CD4-positive, alpha-beta T cell treated with Interleukin-17A for 1 hour (primary cell): ENCODE data around the gene USPL1.

Experiments used
- DNase-seq: peaks from one replicate; pipeline ENCODE4 v3.0.0-alpha.2; 2020

Gene USPL1

DNA sequence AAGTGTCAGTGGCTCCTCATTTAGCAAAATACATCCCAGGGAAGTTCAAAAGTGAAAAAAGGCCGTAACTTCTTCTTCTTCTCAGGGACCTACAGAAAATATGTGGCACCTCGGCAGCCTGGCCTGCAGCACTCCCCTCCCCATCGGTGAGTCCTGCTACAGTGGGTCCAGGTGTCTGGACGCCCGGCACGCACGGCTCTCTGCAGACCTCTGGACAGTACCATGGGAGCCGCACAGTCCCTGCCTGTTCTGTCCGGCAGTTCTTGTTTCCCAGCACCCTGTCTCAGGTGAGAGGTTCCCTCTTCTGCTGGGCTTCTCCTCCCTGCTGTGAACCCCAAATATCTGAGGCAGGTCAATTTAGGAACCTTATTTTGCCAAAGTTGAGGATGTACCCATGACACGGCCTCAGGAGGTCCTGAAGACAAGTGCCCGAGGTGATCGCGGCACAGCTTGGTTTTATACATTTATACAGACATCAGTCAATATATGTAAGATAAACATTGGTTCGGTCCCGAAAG is 80.8 kb downstream of the USPL1 start:
- DNase-seq, result no peak

DNA sequence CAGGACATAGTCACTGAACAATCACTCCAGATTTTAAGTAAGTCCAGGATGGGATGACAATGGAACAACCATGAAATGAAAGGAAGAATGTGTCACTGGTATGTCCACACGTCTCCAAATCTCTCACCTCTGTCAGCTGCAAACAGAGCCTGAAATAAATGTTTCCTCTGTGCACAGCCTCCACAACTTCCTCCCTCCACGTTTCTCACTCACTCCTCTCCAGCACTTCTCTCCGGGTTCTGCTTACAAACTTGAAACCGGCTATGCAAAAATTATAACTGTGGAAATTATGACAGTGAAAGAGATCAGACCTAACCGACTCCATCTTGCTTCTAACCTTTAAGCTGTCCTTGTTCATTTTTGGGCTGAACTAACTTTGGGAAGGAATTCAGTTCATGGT is 82.6 kb downstream of the USPL1 start:
- no peak for DNase-seq

DNA sequence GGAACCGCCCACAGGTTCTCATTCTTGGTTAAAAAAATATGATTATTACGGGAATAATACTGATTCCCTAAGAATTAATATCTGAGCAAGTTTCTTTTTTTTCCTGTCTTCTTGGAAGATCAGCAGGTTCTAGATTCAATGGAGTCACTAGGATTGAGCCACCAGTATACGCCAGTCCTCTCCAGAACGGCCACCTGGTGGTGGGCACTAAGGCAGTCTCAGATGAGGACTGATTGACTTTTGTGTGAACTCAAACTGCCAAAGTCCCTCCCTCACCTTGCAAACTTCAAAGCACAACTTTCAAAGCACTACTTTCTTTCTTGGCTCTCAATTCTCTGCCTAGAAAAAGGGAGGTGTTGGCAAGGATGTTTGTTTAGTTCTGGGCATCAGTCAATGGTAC is 84.3 kb downstream of the USPL1 start:
- DNase-seq, result no peak

DNA sequence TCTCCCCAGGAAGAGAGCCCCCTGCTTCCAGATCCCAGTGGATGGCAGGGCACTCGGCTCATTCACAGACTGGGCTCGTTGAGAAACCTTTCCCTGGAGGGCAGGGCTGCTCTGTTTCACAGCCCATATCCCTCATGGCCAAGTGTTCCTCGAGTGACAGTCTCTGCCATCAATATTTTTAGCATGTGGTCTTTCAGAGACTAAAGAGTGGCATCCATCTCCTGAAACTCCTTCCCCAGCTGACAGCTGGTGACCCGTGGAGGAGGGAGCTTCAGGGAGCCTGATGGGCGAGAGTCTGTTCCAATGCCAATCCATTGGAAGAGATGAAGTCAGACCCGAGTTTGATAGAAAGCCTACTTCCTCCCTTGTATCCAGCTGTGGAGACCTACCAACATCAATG is 86.9 kb downstream of the USPL1 start:
- no peak for DNase-seq

DNA sequence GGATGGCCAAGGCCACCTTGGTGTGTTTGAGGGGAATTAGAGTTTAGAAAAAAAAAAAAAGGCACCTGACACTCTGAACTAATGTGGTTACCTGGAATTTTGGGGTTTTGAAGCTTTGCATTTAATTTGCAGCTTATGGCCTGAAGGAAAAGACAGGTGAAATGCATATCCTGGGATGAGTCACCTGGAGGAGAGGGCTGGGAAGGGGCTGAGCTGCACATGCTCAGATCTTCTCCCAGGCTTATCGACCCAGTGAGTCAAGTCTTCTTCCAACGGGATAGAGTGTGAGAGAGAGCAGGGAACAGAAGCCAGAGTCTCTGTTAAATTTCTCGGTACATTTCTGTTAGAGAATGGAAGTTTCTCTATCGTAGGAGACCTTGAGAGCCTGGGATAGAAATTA is 88.0 kb downstream of the USPL1 start:
- DNase-seq, result no peak

DNA sequence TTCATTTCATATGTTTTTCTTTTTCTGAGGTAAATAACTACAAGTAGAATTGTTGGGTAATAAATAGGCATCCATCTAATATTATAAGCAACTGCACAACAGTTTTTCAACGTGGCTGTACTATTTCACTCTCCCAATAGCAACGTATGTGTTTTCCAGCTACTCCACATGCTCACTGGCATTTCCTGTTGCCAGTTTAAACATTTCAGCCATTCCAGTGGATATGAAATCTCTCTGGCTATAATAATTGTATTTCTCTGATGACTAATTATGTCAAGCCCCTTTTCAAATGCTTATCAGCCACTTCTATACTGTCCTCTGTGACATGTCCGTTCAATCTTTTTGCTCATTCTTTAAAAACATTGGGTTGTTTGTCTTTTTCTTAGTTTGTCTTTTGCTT is 90.8 kb downstream of the USPL1 start:
- DNase-seq, result no peak
